BJ (cell line): ENCODE data around the gene FUCA1. TPM values are rescaled to one million over a fixed set of nuclear protein-coding genes. Genes with fewer than 3 reads are reported as not detected.

Experiments
- CTCF ChIA-PET: fragments of 350-600 bp; formaldehyde crosslinking; extraction: SDS; loops from one replicate; lab custom pipeline; 2021; ENCODE audit warnings: antibody characterized with exemption, inconsistent platforms; lab: Yijun Ruan, JAX
- POLR2A ChIA-PET: fragments of 300-600 bp; sonication (Branson Sonifier 250); formaldehyde crosslinking; extraction: SDS; loops from one replicate; lab custom pipeline; 2021; ENCODE audit warnings: antibody characterized with exemption; lab: Charles Lee
- DNase-seq: peaks from one replicate; pipeline ENCODE4 v3.0.0-alpha.2; 2011; ENCODE audit warnings: low read depth
- H3K27me3 ChIP-seq: 2 replicates; pipeline ENCODE4 v1.6.0; 2011; ENCODE audit warnings: low read length; ENCODE audit not compliant: control insufficient read depth, insufficient read depth
- H3K36me3 ChIP-seq: 2 replicates; pipeline ENCODE4 v1.5.1; 2011; ENCODE audit warnings: low read length; ENCODE audit not compliant: control insufficient read depth, insufficient read depth
- H3K4me3 ChIP-seq: 2 replicates; pipeline ENCODE4 v1.5.1; 2011; ENCODE audit warnings: low read depth, mild to moderate bottlenecking, control low read depth, low read length
- CTCF ChIP-seq: IDR thresholded peaks from 2 replicates; pipeline ENCODE4 v1.5.1; 2011; ENCODE audit warnings: low read depth, mild to moderate bottlenecking, control low read depth, inconsistent platforms, low read length, moderate library complexity; ENCODE audit not compliant: insufficient read depth
- polyA minus RNA-seq: library from RNA; depleted of rRNA, polyadenylated mRNA; stranded (reverse); fragments of >200 nt; gene quantifications from 2 replicates; pipeline ENCODE4 v1.2.3, GENCODE V29; 2011; rRNA and poly(A)+ RNA removed
- polyA plus RNA-seq: library from polyadenylated mRNA; depleted of rRNA; stranded (reverse); fragments of >200 nt; gene quantifications from 2 replicates; pipeline ENCODE4 v1.2.3, GENCODE V29; 2011; rRNA removed

The FUCA1 gene
- 12.5 and 22.8 TPM in 2 replicates for polyA plus RNA-seq
- polyA minus RNA-seq: 4.0 and 4.5 TPM in 2 replicates

- CTCF ChIA-PET: interaction anchor here (0.6 to 2.0 kb wide), 8 partner anchors 16 to 373 kb away, joined by 3 to 6 read pairs (median 4); partner anchors contain the start of gene GALE
- TF ChIP-seq CTCF: peak; percentile 96
- DNase-seq: peak; percentile 42
- POLR2A ChIA-PET: no interaction called here
- peak within 1 kb of the TSS; percentile 69 for H3K4me3 ChIP-seq
- H3K27me3 ChIP-seq: peaks cover 4% of the 10 kb centered on the region
- no peaks in the 10 kb centered on the region for H3K36me3 ChIP-seq
These were observed at the start of gene FUCA1 for GRCh38 chr1:23867895-23868556. FUCA1 (minus strand) TSS chr1:23868290; CDS start chr1:23868286, 4 bp downstream.

- ChIA-PET CTCF (interaction anchor here (0.6 to 2.9 kb wide), 19 partner anchors 10 to 420 kb away, joined by 3 to 24 read pairs (median 4); partner anchors contain the start of genes GALE and PITHD1), POLR2A (interaction anchor here (0.6 kb wide), 1 partner anchor 12 kb away, joined by 7 read pairs; no protein-coding TSS in a partner anchor)
- no peak for DNase-seq
- Histone ChIP-seq H3K36me3 (no peaks in the 10 kb centered on the region), H3K27me3 (0 out of 2 replicates have a peak, but pooled peaks cover 1% of the 10 kb centered on the region), H3K4me3 (no peak overlapping the region)
- TF ChIP-seq CTCF: peak; percentile 72
These were observed 48.4 kb upstream of the FUCA1 start for GRCh38 chr1:23916209-23917131.

GRCh38 chr1:23915466-23915865, 47.4 kb upstream of the FUCA1 start:
- Histone ChIP-seq H3K36me3 (no peaks in the 10 kb centered on the region), H3K4me3 (no peak overlapping the region), H3K27me3 (peaks cover 1% of the 10 kb centered on the region; the same call in 1 of the 2 replicates)
- no peak for DNase-seq
- ChIA-PET POLR2A (interaction anchor here (0.8 kb wide), 1 partner anchor 137 kb away, joined by 4 read pairs; the partner anchor contains the start of gene PITHD1), CTCF (interaction anchor here (2.9 kb wide), 1 partner anchor 144 kb away, joined by 24 read pairs; no protein-coding TSS in a partner anchor)
- TF ChIP-seq CTCF: no peak

- Histone ChIP-seq H3K4me3 (no peak overlapping the region), H3K36me3 (no peaks in the 10 kb centered on the region), H3K27me3 (peaks cover 1% of the 10 kb centered on the region; the same call in 1 of the 2 replicates)
- no peak for DNase-seq
- POLR2A ChIA-PET: interaction anchor here (0.8 kb wide), 1 partner anchor 137 kb away, joined by 4 read pairs; the partner anchor contains the start of gene PITHD1
- TF ChIP-seq CTCF: no peak
- CTCF ChIA-PET: no interaction called here
These were observed 46.8 kb upstream of the FUCA1 start for GRCh38 chr1:23914921-23915320.
